GM23338 (cell line): ENCODE results near the gene SSH2.

Experiments used
- CREB1 ChIP-seq: fragments of 250-450 bp; sonication (Bioruptor Pico); IDR thresholded peaks from 2 replicates; pipeline ENCODE4 v1.5.0; 2020; ENCODE audit warnings: low read depth, mild to moderate bottlenecking, moderate library complexity
- EZH2 ChIP-seq: fragments of 200-600 bp; sonication (generic); IDR thresholded peaks from one replicate; pipeline ENCODE4 v1.8.0; 2017; ENCODE audit warnings: antibody characterized with exemption, mild to moderate bottlenecking, low read depth; ENCODE audit not compliant: unreplicated experiment
- EZH2phosphoT487 ChIP-seq: fragments of 200-600 bp; sonication (generic); IDR thresholded peaks from one replicate; pipeline ENCODE4 v1.8.1; 2018; ENCODE audit warnings: antibody characterized with exemption; ENCODE audit not compliant: unreplicated experiment
- JUNB ChIP-seq: IDR thresholded peaks from one replicate; pipeline ENCODE4 v1.6.1; 2016; ENCODE audit warnings: antibody characterized with exemption; ENCODE audit not compliant: unreplicated experiment
- NANOG ChIP-seq: IDR thresholded peaks from 2 replicates; pipeline ENCODE4 v1.6.1; 2016; ENCODE audit warnings: antibody characterized with exemption, borderline replicate concordance
- POLR2AphosphoS5 ChIP-seq: IDR thresholded peaks from 2 replicates; pipeline ENCODE4 v1.6.1; 2016; ENCODE audit warnings: antibody characterized with exemption, low read depth
- STAT1 ChIP-seq: IDR thresholded peaks from one replicate; pipeline ENCODE4 v1.6.1; 2016; ENCODE audit warnings: antibody characterized with exemption; ENCODE audit not compliant: unreplicated experiment
- ZNF114 ChIP-seq: fragments of 250-450 bp; sonication (Bioruptor Pico); IDR thresholded peaks from 2 replicates; pipeline ENCODE4 v1.5.0; 2020; ENCODE audit warnings: mild to moderate bottlenecking, moderate library complexity
- ZNF331 ChIP-seq: fragments of 250-450 bp; sonication (Bioruptor Pico); IDR thresholded peaks from 2 replicates; pipeline ENCODE4 v1.5.0; 2020; ENCODE audit warnings: low read depth, mild to moderate bottlenecking, moderate library complexity
- TF ChIP-seq, protein P1 (sequence below), 2 experiments: fragments of 200-600 bp in 1 of 2; sonication (generic) in 1 of 2; conservative IDR thresholded peaks; 2 replicates each; pipeline versions ENCODE4 v1.5.1 to v1.6.1; 2016 to 2017; ENCODE audit warnings: antibody characterized with exemption in 2 of 2, low read depth in 2 of 2, mild to moderate bottlenecking in 2 of 2, moderate library complexity in 1 of 2
- TF ChIP-seq, protein P2 (sequence below): IDR thresholded peaks from 2 replicates; pipeline ENCODE4 v1.6.1; 2016; ENCODE audit warnings: antibody characterized with exemption
- TF ChIP-seq, protein P3 (sequence below): IDR thresholded peaks from one replicate; pipeline ENCODE4 v1.6.1; 2018; ENCODE audit warnings: antibody characterized with exemption; ENCODE audit not compliant: unreplicated experiment
- TF ChIP-seq, protein P4 (sequence below): fragments of 250-450 bp; sonication (Bioruptor Pico); IDR thresholded peaks from 2 replicates; pipeline ENCODE4 v1.5.0; 2020; ENCODE audit warnings: mild to moderate bottlenecking, moderate library complexity

DNA sequence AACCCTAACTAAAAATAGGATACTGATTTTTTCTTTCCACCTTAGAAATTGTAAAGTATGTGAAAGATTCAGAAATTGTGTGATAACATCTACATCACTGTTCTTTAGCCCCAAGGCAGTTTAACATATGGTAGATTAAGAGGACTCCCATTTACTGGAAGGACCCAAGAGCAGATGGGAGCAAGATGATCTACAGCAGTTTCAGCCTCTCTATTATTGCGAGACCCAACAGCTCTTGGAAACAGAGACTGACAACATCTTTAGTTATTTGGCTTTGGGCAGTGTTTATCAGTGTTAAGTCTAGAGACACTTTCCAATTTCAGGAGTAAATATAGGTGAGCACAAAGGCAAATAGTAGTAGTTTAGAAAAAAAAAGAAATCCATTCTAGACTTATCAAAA is 182.4 kb downstream of the SSH2 start:
- TF ChIP-seq ZNF331 (CRISPR knock-in tag) (no peak), EZH2 (no peak), POLR2AphosphoS5 (no peak), JUNB (no peak), EZH2phosphoT487 (no peak), CREB1 (CRISPR knock-in tag) (no peak), NANOG (no peak), STAT1 (no peak), ZNF114 (no peak)
- TF ChIP-seq, protein P1, sequence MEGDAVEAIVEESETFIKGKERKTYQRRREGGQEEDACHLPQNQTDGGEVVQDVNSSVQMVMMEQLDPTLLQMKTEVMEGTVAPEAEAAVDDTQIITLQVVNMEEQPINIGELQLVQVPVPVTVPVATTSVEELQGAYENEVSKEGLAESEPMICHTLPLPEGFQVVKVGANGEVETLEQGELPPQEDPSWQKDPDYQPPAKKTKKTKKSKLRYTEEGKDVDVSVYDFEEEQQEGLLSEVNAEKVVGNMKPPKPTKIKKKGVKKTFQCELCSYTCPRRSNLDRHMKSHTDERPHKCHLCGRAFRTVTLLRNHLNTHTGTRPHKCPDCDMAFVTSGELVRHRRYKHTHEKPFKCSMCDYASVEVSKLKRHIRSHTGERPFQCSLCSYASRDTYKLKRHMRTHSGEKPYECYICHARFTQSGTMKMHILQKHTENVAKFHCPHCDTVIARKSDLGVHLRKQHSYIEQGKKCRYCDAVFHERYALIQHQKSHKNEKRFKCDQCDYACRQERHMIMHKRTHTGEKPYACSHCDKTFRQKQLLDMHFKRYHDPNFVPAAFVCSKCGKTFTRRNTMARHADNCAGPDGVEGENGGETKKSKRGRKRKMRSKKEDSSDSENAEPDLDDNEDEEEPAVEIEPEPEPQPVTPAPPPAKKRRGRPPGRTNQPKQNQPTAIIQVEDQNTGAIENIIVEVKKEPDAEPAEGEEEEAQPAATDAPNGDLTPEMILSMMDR (conservative IDR thresholded peaks at IDR 0.05; ENCODE audit: low read depth in 2 of 2), result no peak
- TF ChIP-seq, protein P2, sequence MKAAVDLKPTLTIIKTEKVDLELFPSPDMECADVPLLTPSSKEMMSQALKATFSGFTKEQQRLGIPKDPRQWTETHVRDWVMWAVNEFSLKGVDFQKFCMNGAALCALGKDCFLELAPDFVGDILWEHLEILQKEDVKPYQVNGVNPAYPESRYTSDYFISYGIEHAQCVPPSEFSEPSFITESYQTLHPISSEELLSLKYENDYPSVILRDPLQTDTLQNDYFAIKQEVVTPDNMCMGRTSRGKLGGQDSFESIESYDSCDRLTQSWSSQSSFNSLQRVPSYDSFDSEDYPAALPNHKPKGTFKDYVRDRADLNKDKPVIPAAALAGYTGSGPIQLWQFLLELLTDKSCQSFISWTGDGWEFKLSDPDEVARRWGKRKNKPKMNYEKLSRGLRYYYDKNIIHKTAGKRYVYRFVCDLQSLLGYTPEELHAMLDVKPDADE, result no peak
- TF ChIP-seq, protein P3, sequence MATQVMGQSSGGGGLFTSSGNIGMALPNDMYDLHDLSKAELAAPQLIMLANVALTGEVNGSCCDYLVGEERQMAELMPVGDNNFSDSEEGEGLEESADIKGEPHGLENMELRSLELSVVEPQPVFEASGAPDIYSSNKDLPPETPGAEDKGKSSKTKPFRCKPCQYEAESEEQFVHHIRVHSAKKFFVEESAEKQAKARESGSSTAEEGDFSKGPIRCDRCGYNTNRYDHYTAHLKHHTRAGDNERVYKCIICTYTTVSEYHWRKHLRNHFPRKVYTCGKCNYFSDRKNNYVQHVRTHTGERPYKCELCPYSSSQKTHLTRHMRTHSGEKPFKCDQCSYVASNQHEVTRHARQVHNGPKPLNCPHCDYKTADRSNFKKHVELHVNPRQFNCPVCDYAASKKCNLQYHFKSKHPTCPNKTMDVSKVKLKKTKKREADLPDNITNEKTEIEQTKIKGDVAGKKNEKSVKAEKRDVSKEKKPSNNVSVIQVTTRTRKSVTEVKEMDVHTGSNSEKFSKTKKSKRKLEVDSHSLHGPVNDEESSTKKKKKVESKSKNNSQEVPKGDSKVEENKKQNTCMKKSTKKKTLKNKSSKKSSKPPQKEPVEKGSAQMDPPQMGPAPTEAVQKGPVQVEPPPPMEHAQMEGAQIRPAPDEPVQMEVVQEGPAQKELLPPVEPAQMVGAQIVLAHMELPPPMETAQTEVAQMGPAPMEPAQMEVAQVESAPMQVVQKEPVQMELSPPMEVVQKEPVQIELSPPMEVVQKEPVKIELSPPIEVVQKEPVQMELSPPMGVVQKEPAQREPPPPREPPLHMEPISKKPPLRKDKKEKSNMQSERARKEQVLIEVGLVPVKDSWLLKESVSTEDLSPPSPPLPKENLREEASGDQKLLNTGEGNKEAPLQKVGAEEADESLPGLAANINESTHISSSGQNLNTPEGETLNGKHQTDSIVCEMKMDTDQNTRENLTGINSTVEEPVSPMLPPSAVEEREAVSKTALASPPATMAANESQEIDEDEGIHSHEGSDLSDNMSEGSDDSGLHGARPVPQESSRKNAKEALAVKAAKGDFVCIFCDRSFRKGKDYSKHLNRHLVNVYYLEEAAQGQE, result no peak
- TF ChIP-seq, protein P4, sequence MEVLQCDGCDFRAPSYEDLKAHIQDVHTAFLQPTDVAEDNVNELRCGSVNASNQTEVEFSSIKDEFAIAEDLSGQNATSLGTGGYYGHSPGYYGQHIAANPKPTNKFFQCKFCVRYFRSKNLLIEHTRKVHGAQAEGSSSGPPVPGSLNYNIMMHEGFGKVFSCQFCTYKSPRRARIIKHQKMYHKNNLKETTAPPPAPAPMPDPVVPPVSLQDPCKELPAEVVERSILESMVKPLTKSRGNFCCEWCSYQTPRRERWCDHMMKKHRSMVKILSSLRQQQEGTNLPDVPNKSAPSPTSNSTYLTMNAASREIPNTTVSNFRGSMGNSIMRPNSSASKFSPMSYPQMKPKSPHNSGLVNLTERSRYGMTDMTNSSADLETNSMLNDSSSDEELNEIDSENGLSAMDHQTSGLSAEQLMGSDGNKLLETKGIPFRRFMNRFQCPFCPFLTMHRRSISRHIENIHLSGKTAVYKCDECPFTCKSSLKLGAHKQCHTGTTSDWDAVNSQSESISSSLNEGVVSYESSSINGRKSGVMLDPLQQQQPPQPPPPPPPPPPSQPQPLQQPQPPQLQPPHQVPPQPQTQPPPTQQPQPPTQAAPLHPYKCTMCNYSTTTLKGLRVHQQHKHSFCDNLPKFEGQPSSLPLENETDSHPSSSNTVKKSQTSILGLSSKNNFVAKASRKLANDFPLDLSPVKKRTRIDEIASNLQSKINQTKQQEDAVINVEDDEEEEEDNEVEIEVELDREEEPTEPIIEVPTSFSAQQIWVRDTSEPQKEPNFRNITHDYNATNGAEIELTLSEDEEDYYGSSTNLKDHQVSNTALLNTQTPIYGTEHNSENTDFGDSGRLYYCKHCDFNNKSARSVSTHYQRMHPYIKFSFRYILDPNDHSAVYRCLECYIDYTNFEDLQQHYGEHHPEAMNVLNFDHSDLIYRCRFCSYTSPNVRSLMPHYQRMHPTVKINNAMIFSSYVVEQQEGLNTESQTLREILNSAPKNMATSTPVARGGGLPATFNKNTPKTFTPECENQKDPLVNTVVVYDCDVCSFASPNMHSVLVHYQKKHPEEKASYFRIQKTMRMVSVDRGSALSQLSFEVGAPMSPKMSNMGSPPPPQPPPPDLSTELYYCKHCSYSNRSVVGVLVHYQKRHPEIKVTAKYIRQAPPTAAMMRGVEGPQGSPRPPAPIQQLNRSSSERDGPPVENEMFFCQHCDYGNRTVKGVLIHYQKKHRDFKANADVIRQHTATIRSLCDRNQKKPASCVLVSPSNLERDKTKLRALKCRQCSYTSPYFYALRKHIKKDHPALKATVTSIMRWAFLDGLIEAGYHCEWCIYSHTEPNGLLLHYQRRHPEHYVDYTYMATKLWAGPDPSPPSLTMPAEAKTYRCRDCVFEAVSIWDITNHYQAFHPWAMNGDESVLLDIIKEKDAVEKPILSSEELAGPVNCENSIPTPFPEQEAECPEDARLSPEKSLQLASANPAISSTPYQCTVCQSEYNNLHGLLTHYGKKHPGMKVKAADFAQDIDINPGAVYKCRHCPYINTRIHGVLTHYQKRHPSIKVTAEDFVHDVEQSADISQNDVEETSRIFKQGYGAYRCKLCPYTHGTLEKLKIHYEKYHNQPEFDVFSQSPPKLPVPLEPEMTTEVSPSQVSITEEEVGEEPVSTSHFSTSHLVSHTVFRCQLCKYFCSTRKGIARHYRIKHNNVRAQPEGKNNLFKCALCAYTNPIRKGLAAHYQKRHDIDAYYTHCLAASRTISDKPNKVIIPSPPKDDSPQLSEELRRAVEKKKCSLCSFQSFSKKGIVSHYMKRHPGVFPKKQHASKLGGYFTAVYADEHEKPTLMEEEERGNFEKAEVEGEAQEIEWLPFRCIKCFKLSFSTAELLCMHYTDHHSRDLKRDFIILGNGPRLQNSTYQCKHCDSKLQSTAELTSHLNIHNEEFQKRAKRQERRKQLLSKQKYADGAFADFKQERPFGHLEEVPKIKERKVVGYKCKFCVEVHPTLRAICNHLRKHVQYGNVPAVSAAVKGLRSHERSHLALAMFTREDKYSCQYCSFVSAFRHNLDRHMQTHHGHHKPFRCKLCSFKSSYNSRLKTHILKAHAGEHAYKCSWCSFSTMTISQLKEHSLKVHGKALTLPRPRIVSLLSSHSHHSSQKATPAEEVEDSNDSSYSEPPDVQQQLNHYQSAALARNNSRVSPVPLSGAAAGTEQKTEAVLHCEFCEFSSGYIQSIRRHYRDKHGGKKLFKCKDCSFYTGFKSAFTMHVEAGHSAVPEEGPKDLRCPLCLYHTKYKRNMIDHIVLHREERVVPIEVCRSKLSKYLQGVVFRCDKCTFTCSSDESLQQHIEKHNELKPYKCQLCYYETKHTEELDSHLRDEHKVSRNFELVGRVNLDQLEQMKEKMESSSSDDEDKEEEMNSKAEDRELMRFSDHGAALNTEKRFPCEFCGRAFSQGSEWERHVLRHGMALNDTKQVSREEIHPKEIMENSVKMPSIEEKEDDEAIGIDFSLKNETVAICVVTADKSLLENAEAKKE (CRISPR knock-in tag), result no peak
